Mesendoderm (in vitro differentiated cells): ENCODE measurements around the gene CDH23.

Source experiments
- DNase-seq: peaks from one replicate; pipeline ENCODE4 v3.0.0; 2013
- H2AK5ac ChIP-seq: 2 replicates; pipeline ENCODE4 v1.6.1; 2013; ENCODE audit warnings: low read length, inconsistent platforms
- H2BK120ac ChIP-seq: 2 replicates; pipeline ENCODE4 v1.6.1; 2013; ENCODE audit warnings: low read depth, mild to moderate bottlenecking, low read length, moderate library complexity, mixed read lengths
- H2BK15ac ChIP-seq: replicated peaks from 2 replicates; pipeline ENCODE4 v1.6.1; 2013; ENCODE audit warnings: low read depth, mild to moderate bottlenecking, moderate library complexity
- H2BK5ac ChIP-seq: 2 replicates; pipeline ENCODE4 v1.6.1; 2013; ENCODE audit warnings: low read length, inconsistent platforms
- H3K18ac ChIP-seq: 2 replicates; pipeline ENCODE4 v1.6.1; 2013; ENCODE audit warnings: mild to moderate bottlenecking, low read length, mixed read lengths
- H3K23ac ChIP-seq: one replicate; pipeline ENCODE4 v1.6.1; 2013; ENCODE audit warnings: low read length
- H3K27ac ChIP-seq: 2 replicates; pipeline ENCODE4 v1.5.1; 2013; ENCODE audit warnings: low read depth, mild to moderate bottlenecking, inconsistent platforms, low read length, moderate library complexity
- H3K27me3 ChIP-seq: 2 replicates; pipeline ENCODE4 v1.6.1; 2013; ENCODE audit warnings: low read length, control low read depth, mild to moderate bottlenecking, inconsistent platforms; ENCODE audit not compliant: insufficient read depth, poor library complexity
- H3K36me3 ChIP-seq: 2 replicates; pipeline ENCODE4 v1.6.1; 2013; ENCODE audit warnings: low read length, inconsistent platforms; ENCODE audit not compliant: control insufficient read depth, insufficient read depth
- H3K4ac ChIP-seq: one replicate; pipeline ENCODE4 v1.6.1; 2013; ENCODE audit warnings: low read depth, mild to moderate bottlenecking, low read length, moderate library complexity
- H3K4me1 ChIP-seq: 2 replicates; pipeline ENCODE4 v1.6.1; 2013; ENCODE audit warnings: low read depth, low read length, inconsistent platforms; ENCODE audit not compliant: control insufficient read depth
- H3K4me2 ChIP-seq: 2 replicates; pipeline ENCODE4 v1.6.1; 2013; ENCODE audit warnings: low read length
- H3K4me3 ChIP-seq: 2 replicates; pipeline ENCODE4 v1.5.1; 2013; ENCODE audit warnings: mild to moderate bottlenecking, low read length
- H3K56ac ChIP-seq: one replicate; pipeline ENCODE4 v1.6.1; 2013; ENCODE audit warnings: low read length
- H3K79me1 ChIP-seq: 2 replicates; pipeline ENCODE4 v1.6.1; 2013; ENCODE audit warnings: low read length, inconsistent platforms
- H3K79me2 ChIP-seq: 2 replicates; pipeline ENCODE4 v1.6.1; 2013; ENCODE audit warnings: mild to moderate bottlenecking, low read length; ENCODE audit not compliant: control insufficient read depth, insufficient read depth
- H3K9ac ChIP-seq: 2 replicates; pipeline ENCODE4 v1.6.1; 2013; ENCODE audit warnings: low read length, inconsistent platforms
- H4K5ac ChIP-seq: one replicate; pipeline ENCODE4 v1.6.1; 2013; ENCODE audit warnings: low read length
- H4K8ac ChIP-seq: one replicate; pipeline ENCODE4 v1.6.1; 2013; ENCODE audit warnings: low read depth, mild to moderate bottlenecking, control low read depth, low read length, moderate library complexity
- WGBS: extraction: QIAGEN DNeasy Blood & Tissue Kit; methylation state at CpG from one replicate; pipeline ENCODE4 v1.1.7; 2013; ENCODE audit warnings: low lambda C conversion rate, missing lambda C conversion rate; ENCODE audit not compliant: insufficient coverage; ENCODE audit errors: extremely low coverage; 5-methylcytosine and 5-hydroxymethylcytosine counted together

The CDH23 gene

GRCh38 chr10:71463111-71463510 is 66.4 kb downstream of the CDH23 start:
- Histone ChIP-seq H3K4me3 (no peak overlapping the region), H3K4me2 (no peak overlapping the region), H3K18ac (no peak overlapping the region), H3K79me1 (no peaks in the 10 kb centered on the region), H3K79me2 (no peaks in the 10 kb centered on the region), H2BK5ac (no peak overlapping the region), H3K4me1 (no peaks in the 10 kb centered on the region), H3K4ac (no peak overlapping the region), H3K56ac (no peak overlapping the region), H4K8ac (no peak overlapping the region), H3K9ac (no peak overlapping the region), H2AK5ac (no peak overlapping the region), H3K36me3 (no peaks in the 10 kb centered on the region), H2BK120ac (no peak overlapping the region), H3K27ac (no peak overlapping the region), H4K5ac (no peak overlapping the region), H2BK15ac (no peak overlapping the region), H3K23ac (no peak overlapping the region), H3K27me3 (no peaks in the 10 kb centered on the region)
- DNase-seq: no peak
- WGBS: no CpG with 5 or more reads among the region's 7 CpGs

GRCh38 chr10:71465551-71466252 is 69.0 kb downstream of the CDH23 start:
- no CpG with 5 or more reads among the region's 18 CpGs for WGBS
- H3K27ac ChIP-seq: no peak overlapping the region

GRCh38 chr10:71466330-71466729 is 69.6 kb downstream of the CDH23 start:
- no peak overlapping the region for H4K8ac ChIP-seq
- H2AK5ac ChIP-seq: no peak overlapping the region
- H3K4me1 ChIP-seq: no peaks in the 10 kb centered on the region
- no peak overlapping the region for H3K4ac ChIP-seq
- H3K4me2 ChIP-seq: no peak overlapping the region
- H3K4me3 ChIP-seq: no peak overlapping the region
- WGBS: no CpG with 5 or more reads among the region's 6 CpGs
- H3K36me3 ChIP-seq: no peaks in the 10 kb centered on the region
- H3K56ac ChIP-seq: no peak overlapping the region
- H3K9ac ChIP-seq: no peak overlapping the region
- no peaks in the 10 kb centered on the region for H3K27me3 ChIP-seq
- no peak overlapping the region for H2BK120ac ChIP-seq
- no peak overlapping the region for H4K5ac ChIP-seq
- no peak overlapping the region for H3K27ac ChIP-seq
- H3K23ac ChIP-seq: no peak overlapping the region
- H3K79me2 ChIP-seq: no peaks in the 10 kb centered on the region
- no peaks in the 10 kb centered on the region for H3K79me1 ChIP-seq
- H3K18ac ChIP-seq: no peak overlapping the region
- H2BK5ac ChIP-seq: no peak overlapping the region
- no peak for DNase-seq
- H2BK15ac ChIP-seq: no peak overlapping the region

More at GRCh38 chr10:71465551-71466252, 69.0 kb downstream of the CDH23 start:
- no peak for DNase-seq
- Histone ChIP-seq H2BK5ac (no peak overlapping the region), H3K4me3 (no peak overlapping the region), H3K23ac (no peak overlapping the region), H3K79me1 (no peaks in the 10 kb centered on the region), H3K4ac (no peak overlapping the region), H3K4me2 (no peak overlapping the region), H3K18ac (no peak overlapping the region), H3K79me2 (no peaks in the 10 kb centered on the region), H2BK120ac (no peak overlapping the region), H2BK15ac (no peak overlapping the region), H3K9ac (no peak overlapping the region), H3K36me3 (no peaks in the 10 kb centered on the region), H3K4me1 (no peaks in the 10 kb centered on the region), H3K56ac (no peak overlapping the region), H2AK5ac (no peak overlapping the region), H4K8ac (no peak overlapping the region), H3K27me3 (no peaks in the 10 kb centered on the region), H4K5ac (no peak overlapping the region)

GRCh38 chr10:71467161-71467560 is 70.4 kb downstream of the CDH23 start:
- WGBS: no CpG with 5 or more reads among the region's 7 CpGs
- Histone ChIP-seq H3K79me2 (no peaks in the 10 kb centered on the region), H4K8ac (no peak overlapping the region), H3K4me1 (no peaks in the 10 kb centered on the region), H3K27me3 (no peaks in the 10 kb centered on the region), H3K79me1 (no peaks in the 10 kb centered on the region), H3K36me3 (no peaks in the 10 kb centered on the region), H3K23ac (no peak overlapping the region), H3K56ac (no peak overlapping the region), H2BK5ac (no peak overlapping the region), H2AK5ac (no peak overlapping the region), H3K4ac (no peak overlapping the region), H3K9ac (no peak overlapping the region), H2BK120ac (no peak overlapping the region), H3K27ac (no peak overlapping the region), H3K4me2 (no peak overlapping the region), H2BK15ac (no peak overlapping the region), H3K4me3 (no peak overlapping the region), H4K5ac (no peak overlapping the region), H3K18ac (no peak overlapping the region)
- DNase-seq: no peak

- Histone ChIP-seq H2BK15ac (no peak overlapping the region), H3K79me2 (no peaks in the 10 kb centered on the region), H3K9ac (no peak overlapping the region), H2BK5ac (no peak overlapping the region), H3K4ac (no peak overlapping the region), H3K18ac (no peak overlapping the region), H4K8ac (no peak overlapping the region), H2BK120ac (no peak overlapping the region), H3K4me1 (no peaks in the 10 kb centered on the region), H3K56ac (no peak overlapping the region), H3K27ac (no peak overlapping the region), H3K4me3 (no peak overlapping the region), H3K79me1 (no peaks in the 10 kb centered on the region), H3K4me2 (no peak overlapping the region), H2AK5ac (no peak overlapping the region), H3K27me3 (no peaks in the 10 kb centered on the region), H4K5ac (no peak overlapping the region), H3K23ac (no peak overlapping the region), H3K36me3 (no peaks in the 10 kb centered on the region)
- no peak for DNase-seq
- no CpG with 5 or more reads among the region's 9 CpGs for WGBS
Measured at GRCh38 chr10:71467569-71468362, 71.0 kb downstream of the CDH23 start.
